K562 (cell line): ENCODE results near the gene RNF224.

Experiments
- CTCF ChIP-seq, 3 experiments: IDR thresholded peaks in 2 of 3; conservative IDR thresholded peaks in 1 of 3; 2 replicates each; pipeline ENCODE4 v1.5.1; 2011 to 2012; ENCODE audit warnings: low read length in 3 of 3, mild to moderate bottlenecking in 3 of 3, control low read depth in 2 of 3, improper control_type of control experiment in 1 of 3, inconsistent platforms in 1 of 3, low read depth in 1 of 3, mixed read lengths in 1 of 3, moderate library complexity in 1 of 3; ENCODE audit not compliant: insufficient read depth in 2 of 3
- DLX4 ChIP-seq: fragments of 250-450 bp; sonication (Bioruptor Pico); IDR thresholded peaks from 2 replicates; pipeline ENCODE4 v1.6.1; 2021; ENCODE audit warnings: mild to moderate bottlenecking
- HMGXB4 ChIP-seq: sonication (generic); formaldehyde crosslinking; IDR thresholded peaks from 2 replicates; pipeline ENCODE4 v1.8.1; 2023; ENCODE audit warnings: mild to moderate bottlenecking, missing genetic modification reagents
- IRF1 ChIP-seq: sonication (generic); formaldehyde crosslinking; IDR thresholded peaks from 2 replicates; pipeline ENCODE4 v1.8.0; 2022; ENCODE audit warnings: missing genetic modification reagents, mild to moderate bottlenecking, borderline replicate concordance
- PATZ1 ChIP-seq: fragments of 250-450 bp; sonication (Bioruptor Pico); IDR thresholded peaks from 2 replicates; pipeline ENCODE4 v1.5.0; 2020; ENCODE audit warnings: mild to moderate bottlenecking, borderline replicate concordance
- POLR2A ChIP-seq: fragments of 450-650 bp; conservative IDR thresholded peaks from 2 replicates; pipeline ENCODE4 v1.6.1; 2016
- POLR2AphosphoS5 ChIP-seq: IDR thresholded peaks from 2 replicates; pipeline ENCODE4 v1.6.1; 2011; ENCODE audit warnings: mild to moderate bottlenecking, low read depth, low read length, moderate library complexity; ENCODE audit not compliant: control insufficient read depth, insufficient read depth
- RBFOX2 ChIP-seq: fragments of 200-400 bp; formaldehyde crosslinking; IDR thresholded peaks from 2 replicates; pipeline ENCODE4 v1.6.1; 2017; ENCODE audit warnings: low read depth, mild to moderate bottlenecking, low read length, moderate library complexity
- RBM39 ChIP-seq: fragments of 200-400 bp; formaldehyde crosslinking; optimal IDR thresholded peaks from 2 replicates; pipeline ENCODE3; 2018; ENCODE audit warnings: low read depth, low read length
- REST ChIP-seq, 2 experiments: fragments of 450-650 bp; formaldehyde crosslinking in 1 of 2; IDR thresholded peaks; 2 replicates each; pipeline versions ENCODE4 v1.4.0 to v1.6.1; 2014 to 2020; ENCODE audit warnings: mild to moderate bottlenecking in 2 of 2, borderline replicate concordance in 1 of 2, low read depth in 1 of 2
- TGIF2 ChIP-seq: sonication (generic); formaldehyde crosslinking; IDR thresholded peaks from 2 replicates; pipeline ENCODE4 v1.8.1; 2022; ENCODE audit warnings: mild to moderate bottlenecking, missing genetic modification reagents, moderate library complexity
- YY1 ChIP-seq, 3 experiments: IDR thresholded peaks; 2 replicates each; pipeline ENCODE4 v1.6.1; 2011; ENCODE audit warnings: low read length in 2 of 3, mild to moderate bottlenecking in 2 of 3, moderate library complexity in 2 of 3, borderline replicate concordance in 1 of 3, control low read depth in 1 of 3, low read depth in 1 of 3; ENCODE audit not compliant: insufficient read depth in 3 of 3, insufficient replicate concordance in 2 of 3, control insufficient read depth in 1 of 3, insufficient read length in 1 of 3; ENCODE audit errors: extremely low read depth in 1 of 3
- ZFX ChIP-seq: sonication (generic); formaldehyde crosslinking; IDR thresholded peaks from 2 replicates; pipeline ENCODE4 v1.8.0; 2022; ENCODE audit warnings: mild to moderate bottlenecking, missing genetic modification reagents, moderate library complexity
- ZNF76 ChIP-seq: fragments of 250-450 bp; sonication (Bioruptor Pico); IDR thresholded peaks from 2 replicates; pipeline ENCODE4 v1.4.0; 2020; ENCODE audit warnings: mild to moderate bottlenecking, moderate library complexity, borderline replicate concordance

- TF ChIP-seq CTCF (IDR thresholded peaks at IDR 0.05 in 2 of 3, conservative IDR thresholded peaks at IDR 0.05 in 1 of 3; ENCODE audit: insufficient read depth in 2 of 3, low read depth in 1 of 3, low read length in 3 of 3) (no peak), ZNF76 (CRISPR knock-in tag) (no peak), PATZ1 (CRISPR knock-in tag) (no peak), IRF1 (CRISPR knock-in tag) (no peak), REST (IDR thresholded peaks at IDR 0.05; ENCODE audit: borderline replicate concordance) (no peak), REST (CRISPR knock-in tag; IDR thresholded peaks at IDR 0.05; ENCODE audit: low read depth) (no peak), TGIF2 (CRISPR knock-in tag) (no peak), HMGXB4 (CRISPR knock-in tag) (no peak), RBM39 (no peak), RBFOX2 (no peak), POLR2A (no peak), ZFX (CRISPR knock-in tag) (no peak), YY1 (IDR thresholded peaks at IDR 0.05; ENCODE audit: borderline replicate concordance in 1 of 3, control insufficient read depth in 1 of 3, extremely low read depth in 1 of 3, insufficient read depth in 3 of 3, insufficient read length in 1 of 3, insufficient replicate concordance in 2 of 3, low read depth in 1 of 3, low read length in 2 of 3) (no peak), POLR2AphosphoS5 (no peak), DLX4 (CRISPR knock-in tag) (no peak)
These were observed 20.5 kb downstream of the RNF224 start for GRCh38 chr9:137247916-137248175.
